ENCODE data around the gene DLG2.
"Not testable (repeated sequence)": the region's sequence is repeated elsewhere in the genome, so short reads cannot be mapped to it uniquely, and the experiment has no call there.

The DLG2 gene

GRCh38 chr11:84333221-84333620, 1293.9 kb downstream of the DLG2 start:
- Histone ChIP-seq H3K4me3 (ENCODE audit: insufficient read depth, low read depth, low read length) (no peak overlapping the region), H3K27me3 (ENCODE audit: control insufficient read depth, insufficient read depth, low read length, poor library complexity, severe bottlenecking) (no peaks in the 10 kb centered on the region), H3K4me1 (ENCODE audit: control insufficient read depth, insufficient read depth, low read length) (no peaks in the 10 kb centered on the region), H3K9me3 (ENCODE audit: control insufficient read depth, low read length) (no peaks in the 10 kb centered on the region), H3K36me3 (ENCODE audit: control insufficient read depth, insufficient read depth, low read length) (no peaks in the 10 kb centered on the region), H3K27ac (ENCODE audit: insufficient read depth, low read depth, low read length, poor library complexity, severe bottlenecking) (no peak overlapping the region)
- 96 to 98% methylated on average over 3 of the region's 3 CpGs for WGBS, 2 experiments

- Histone ChIP-seq H3K4me1 (ENCODE audit: control insufficient read depth, insufficient read depth, low read length) (no peaks in the 10 kb centered on the region), H3K27ac (ENCODE audit: insufficient read depth, low read depth, low read length, poor library complexity, severe bottlenecking) (no peak overlapping the region), H3K27me3 (ENCODE audit: control insufficient read depth, insufficient read depth, low read length, poor library complexity, severe bottlenecking) (no peaks in the 10 kb centered on the region), H3K36me3 (ENCODE audit: control insufficient read depth, insufficient read depth, low read length) (no peaks in the 10 kb centered on the region), H3K4me3 (ENCODE audit: insufficient read depth, low read depth, low read length) (no peak overlapping the region), H3K9me3 (ENCODE audit: control insufficient read depth, low read length) (no peaks in the 10 kb centered on the region)
Measured at GRCh38 chr11:84322211-84322610, 1304.9 kb downstream of the DLG2 start.

- H3K27me3 ChIP-seq (ENCODE audit: control insufficient read depth, insufficient read depth, low read length, poor library complexity, severe bottlenecking) = no peaks in the 10 kb centered on the region
- WGBS, 2 experiments = 86 to 96% methylated on average over 1 to 2 of the region's 2 CpGs
- H3K27ac ChIP-seq (ENCODE audit: insufficient read depth, low read depth, low read length, poor library complexity, severe bottlenecking) = no peak overlapping the region
- H3K4me3 ChIP-seq (ENCODE audit: insufficient read depth, low read depth, low read length) = no peak overlapping the region
- no peaks in the 10 kb centered on the region for H3K36me3 ChIP-seq (ENCODE audit: control insufficient read depth, insufficient read depth, low read length)
- no peaks in the 10 kb centered on the region for H3K4me1 ChIP-seq (ENCODE audit: control insufficient read depth, insufficient read depth, low read length)
- no peaks in the 10 kb centered on the region for H3K9me3 ChIP-seq (ENCODE audit: control insufficient read depth, low read length)
Measured at GRCh38 chr11:84319863-84320262, 1307.3 kb downstream of the DLG2 start.

- H3K27ac ChIP-seq (ENCODE audit: insufficient read depth, low read depth, low read length, poor library complexity, severe bottlenecking) = no peak overlapping the region
- no peaks in the 10 kb centered on the region for H3K4me1 ChIP-seq (ENCODE audit: control insufficient read depth, insufficient read depth, low read length)
- no peaks in the 10 kb centered on the region for H3K27me3 ChIP-seq (ENCODE audit: control insufficient read depth, insufficient read depth, low read length, poor library complexity, severe bottlenecking)
- H3K36me3 ChIP-seq (ENCODE audit: control insufficient read depth, insufficient read depth, low read length) = no peaks in the 10 kb centered on the region
- no peaks in the 10 kb centered on the region for H3K9me3 ChIP-seq (ENCODE audit: control insufficient read depth, low read length)
- H3K4me3 ChIP-seq (ENCODE audit: insufficient read depth, low read depth, low read length) = no peak overlapping the region
- 65 to 78% methylated on average over 13 to 14 of the region's 15 CpGs for WGBS, 2 experiments
Measured at GRCh38 chr11:84316866-84317555, 1310.1 kb downstream of the DLG2 start.

- no peaks in the 10 kb centered on the region for H3K9me3 ChIP-seq (ENCODE audit: control insufficient read depth, low read length)
- 89 to 90% methylated on average over 2 to 4 of the region's 4 CpGs for WGBS, 2 experiments
- no peaks in the 10 kb centered on the region for H3K4me1 ChIP-seq (ENCODE audit: control insufficient read depth, insufficient read depth, low read length)
- H3K27ac ChIP-seq (ENCODE audit: insufficient read depth, low read depth, low read length, poor library complexity, severe bottlenecking) = no peak overlapping the region
- H3K36me3 ChIP-seq (ENCODE audit: control insufficient read depth, insufficient read depth, low read length) = no peaks in the 10 kb centered on the region
- H3K4me3 ChIP-seq (ENCODE audit: insufficient read depth, low read depth, low read length) = no peak overlapping the region
- H3K27me3 ChIP-seq (ENCODE audit: control insufficient read depth, insufficient read depth, low read length, poor library complexity, severe bottlenecking) = no peaks in the 10 kb centered on the region
Measured at GRCh38 chr11:84313830-84314359, 1313.2 kb downstream of the DLG2 start.

- Histone ChIP-seq H3K4me1 (ENCODE audit: control insufficient read depth, insufficient read depth, low read length) (no peaks in the 10 kb centered on the region), H3K4me3 (ENCODE audit: insufficient read depth, low read depth, low read length) (no peak overlapping the region), H3K27ac (ENCODE audit: insufficient read depth, low read depth, low read length, poor library complexity, severe bottlenecking) (no peak overlapping the region), H3K27me3 (ENCODE audit: control insufficient read depth, insufficient read depth, low read length, poor library complexity, severe bottlenecking) (no peaks in the 10 kb centered on the region), H3K36me3 (ENCODE audit: control insufficient read depth, insufficient read depth, low read length) (no peaks in the 10 kb centered on the region), H3K9me3 (ENCODE audit: control insufficient read depth, low read length) (no peaks in the 10 kb centered on the region)
- 84 to 95% methylated on average over 1 of the region's 1 CpG for WGBS, 2 experiments
Measured at GRCh38 chr11:84310268-84310667, 1316.9 kb downstream of the DLG2 start.

- H3K9me3 ChIP-seq (ENCODE audit: control insufficient read depth, low read length); H3K27me3 ChIP-seq (ENCODE audit: control insufficient read depth, insufficient read depth, low read length, poor library complexity, severe bottlenecking); H3K36me3 ChIP-seq (ENCODE audit: control insufficient read depth, insufficient read depth, low read length); H3K27ac ChIP-seq (ENCODE audit: insufficient read depth, low read depth, low read length, poor library complexity, severe bottlenecking); H3K4me1 ChIP-seq (ENCODE audit: control insufficient read depth, insufficient read depth, low read length); H3K4me3 ChIP-seq (ENCODE audit: insufficient read depth, low read depth, low read length): not testable (repeated sequence)
- WGBS, 2 experiments = 96% methylated on average over 33 of the region's 33 CpGs
Measured at GRCh38 chr11:84308491-84308890, 1318.7 kb downstream of the DLG2 start.

GRCh38 chr11:84300092-84300491, 1327.1 kb downstream of the DLG2 start:
- no peaks in the 10 kb centered on the region for H3K36me3 ChIP-seq (ENCODE audit: control insufficient read depth, insufficient read depth, low read length)
- 83 to 100% methylated on average over 1 of the region's 1 CpG for WGBS, 2 experiments
- no peak overlapping the region for H3K27ac ChIP-seq (ENCODE audit: insufficient read depth, low read depth, low read length, poor library complexity, severe bottlenecking)
- H3K27me3 ChIP-seq (ENCODE audit: control insufficient read depth, insufficient read depth, low read length, poor library complexity, severe bottlenecking) = no peaks in the 10 kb centered on the region
- H3K4me1 ChIP-seq (ENCODE audit: control insufficient read depth, insufficient read depth, low read length) = no peaks in the 10 kb centered on the region
- no peaks in the 10 kb centered on the region for H3K9me3 ChIP-seq (ENCODE audit: control insufficient read depth, low read length)
- H3K4me3 ChIP-seq (ENCODE audit: insufficient read depth, low read depth, low read length) = no peak overlapping the region

GRCh38 chr11:84297570-84297969, 1329.6 kb downstream of the DLG2 start:
- no peaks in the 10 kb centered on the region for H3K4me1 ChIP-seq (ENCODE audit: control insufficient read depth, insufficient read depth, low read length)
- WGBS, 2 experiments = 94 to 95% methylated on average over 2 of the region's 2 CpGs
- no peaks in the 10 kb centered on the region for H3K27me3 ChIP-seq (ENCODE audit: control insufficient read depth, insufficient read depth, low read length, poor library complexity, severe bottlenecking)
- no peaks in the 10 kb centered on the region for H3K36me3 ChIP-seq (ENCODE audit: control insufficient read depth, insufficient read depth, low read length)
- H3K4me3 ChIP-seq (ENCODE audit: insufficient read depth, low read depth, low read length) = no peak overlapping the region
- H3K27ac ChIP-seq (ENCODE audit: insufficient read depth, low read depth, low read length, poor library complexity, severe bottlenecking) = no peak overlapping the region
- no peaks in the 10 kb centered on the region for H3K9me3 ChIP-seq (ENCODE audit: control insufficient read depth, low read length)

GRCh38 chr11:84295815-84296214, 1331.3 kb downstream of the DLG2 start:
- Histone ChIP-seq H3K9me3 (ENCODE audit: control insufficient read depth, low read length) (no peaks in the 10 kb centered on the region), H3K27me3 (ENCODE audit: control insufficient read depth, insufficient read depth, low read length, poor library complexity, severe bottlenecking) (no peaks in the 10 kb centered on the region), H3K4me3 (ENCODE audit: insufficient read depth, low read depth, low read length) (no peak overlapping the region), H3K27ac (ENCODE audit: insufficient read depth, low read depth, low read length, poor library complexity, severe bottlenecking) (no peak overlapping the region), H3K4me1 (ENCODE audit: control insufficient read depth, insufficient read depth, low read length) (no peaks in the 10 kb centered on the region), H3K36me3 (ENCODE audit: control insufficient read depth, insufficient read depth, low read length) (no peaks in the 10 kb centered on the region)
- WGBS, 2 experiments = 84 to 95% methylated on average over 3 to 4 of the region's 4 CpGs
